IMR-90 (cell line): ENCODE measurements around the gene SP140. TPM values are rescaled to one million over a fixed set of nuclear protein-coding genes. Genes with fewer than 3 reads are reported as not detected.

Experiments used
- ATAC-seq: fragments of 200-7000 bp; cut with Tn5 transposase; 2 replicates; pipeline ENCODE4 v1.9.1; 2020; ENCODE audit warnings: low read depth, mild to moderate bottlenecking, moderate library complexity
- BruUV-seq: library from RNA; stranded (reverse); fragments of 400-500 nt; replicated peaks from 2 replicates; lab custom pipeline; 2021; lab: Mats Ljungman, UMichigan
- CTCF ChIA-PET: fragments of 300-600 bp; formaldehyde crosslinking; extraction: SDS; loops from one replicate; lab custom pipeline; 2021; ENCODE audit warnings: antibody characterized with exemption; lab: Yijun Ruan, JAX
- POLR2A ChIA-PET: fragments of 300-600 bp; sonication (Branson Sonifier 250); formaldehyde crosslinking; loops from one replicate; lab custom pipeline; 2022; ENCODE audit warnings: antibody characterized with exemption; ENCODE audit not compliant: unreplicated experiment; lab: Charles Lee
- DNase-seq: peaks from one replicate; pipeline ENCODE4 v3.0.0; 2013
- H2AFZ ChIP-seq: replicated peaks from 2 replicates; pipeline ENCODE3; 2013; ENCODE audit warnings: low read length, mild to moderate bottlenecking; ENCODE audit not compliant: poor library complexity
- H2AK5ac ChIP-seq: 2 replicates; pipeline ENCODE4 v1.6.1; 2013; ENCODE audit warnings: low read depth, low read length, inconsistent platforms
- H2AK9ac ChIP-seq: replicated peaks from 2 replicates; pipeline ENCODE3; 2013; ENCODE audit warnings: mild to moderate bottlenecking, low read depth, low read length, moderate library complexity; ENCODE audit not compliant: poor library complexity
- H2BK120ac ChIP-seq: 2 replicates; pipeline ENCODE4 v1.6.1; 2013; ENCODE audit warnings: low read depth, low read length, inconsistent platforms
- H2BK15ac ChIP-seq: 3 replicates; pipeline ENCODE4 v1.6.1; 2013; ENCODE audit warnings: low read depth, low read length, inconsistent platforms
- H2BK20ac ChIP-seq: 2 replicates; pipeline ENCODE4 v1.6.1; 2013; ENCODE audit warnings: low read depth, mild to moderate bottlenecking, inconsistent platforms, low read length, moderate library complexity
- H2BK5ac ChIP-seq: 2 replicates; pipeline ENCODE4 v1.6.1; 2013; ENCODE audit warnings: mild to moderate bottlenecking, low read depth, low read length, inconsistent platforms; ENCODE audit not compliant: poor library complexity, severe bottlenecking
- H3K14ac ChIP-seq: replicated peaks from 2 replicates; pipeline ENCODE4 v1.6.1; 2013; ENCODE audit warnings: low read depth, low read length, inconsistent platforms
- H3K18ac ChIP-seq: 2 replicates; pipeline ENCODE4 v1.6.1; 2013; ENCODE audit warnings: low read depth, low read length, control low read depth
- H3K23ac ChIP-seq: 2 replicates; pipeline ENCODE4 v1.6.1; 2013; ENCODE audit warnings: low read depth, low read length, inconsistent platforms
- H3K27ac ChIP-seq: 2 replicates; pipeline ENCODE4 v1.5.1; 2013; ENCODE audit warnings: mild to moderate bottlenecking, control low read depth, low read length; ENCODE audit not compliant: insufficient read depth
- H3K27me3 ChIP-seq: 2 replicates; pipeline ENCODE4 v1.6.1; 2013; ENCODE audit warnings: low read length; ENCODE audit not compliant: control insufficient read depth, insufficient read depth
- H3K36me3 ChIP-seq: 2 replicates; pipeline ENCODE4 v1.6.1; 2013; ENCODE audit warnings: low read length, mixed read lengths; ENCODE audit not compliant: control insufficient read depth, insufficient read depth
- H3K4ac ChIP-seq: 2 replicates; pipeline ENCODE4 v1.6.1; 2013; ENCODE audit warnings: low read depth, low read length, inconsistent platforms
- H3K4me1 ChIP-seq: 2 replicates; pipeline ENCODE4 v1.6.1; 2013; ENCODE audit warnings: low read length, mixed read lengths; ENCODE audit not compliant: control insufficient read depth, insufficient read depth
- H3K4me2 ChIP-seq: 2 replicates; pipeline ENCODE4 v1.6.1; 2013; ENCODE audit warnings: low read depth, mild to moderate bottlenecking, control low read depth, low read length, moderate library complexity
- H3K4me3 ChIP-seq: 2 replicates; pipeline ENCODE4 v1.5.1; 2013; ENCODE audit warnings: low read depth, mild to moderate bottlenecking, control low read depth, low read length, moderate library complexity; ENCODE audit not compliant: insufficient read depth
- H3K56ac ChIP-seq: 2 replicates; pipeline ENCODE4 v1.6.1; 2013; ENCODE audit warnings: low read length, inconsistent platforms; ENCODE audit not compliant: insufficient read depth; ENCODE audit errors: extremely low read depth
- H3K79me1 ChIP-seq, 2 experiments: 2 replicates each; pipeline ENCODE4 v1.6.1; 2013; ENCODE audit warnings: low read length in 2 of 2, inconsistent platforms in 1 of 2, low read depth in 1 of 2
- H3K9ac ChIP-seq: 2 replicates; pipeline ENCODE4 v1.6.1; 2013; ENCODE audit warnings: low read depth, low read length, control low read depth
- H3K9me1 ChIP-seq: 2 replicates; pipeline ENCODE4 v1.6.1; 2013; ENCODE audit warnings: low read length, inconsistent platforms; ENCODE audit not compliant: insufficient read depth
- H3K9me3 ChIP-seq: 2 replicates; pipeline ENCODE4 v1.6.1; 2013; ENCODE audit warnings: low read length; ENCODE audit not compliant: control insufficient read depth, insufficient read depth
- H4K20me1 ChIP-seq: 2 replicates; pipeline ENCODE4 v1.6.1; 2013; ENCODE audit warnings: low read length, inconsistent platforms; ENCODE audit not compliant: insufficient read depth
- H4K5ac ChIP-seq: 2 replicates; pipeline ENCODE4 v1.6.1; 2013; ENCODE audit warnings: mild to moderate bottlenecking, low read depth, low read length, control low read depth
- H4K8ac ChIP-seq, 2 experiments: 2 replicates each; pipeline ENCODE4 v1.6.1; 2013; ENCODE audit warnings: low read depth in 2 of 2, low read length in 2 of 2, control low read depth in 1 of 2, inconsistent platforms in 1 of 2
- H4K91ac ChIP-seq: 2 replicates; pipeline ENCODE4 v1.6.1; 2013; ENCODE audit warnings: low read depth, low read length, inconsistent platforms; ENCODE audit not compliant: insufficient read depth
- CEBPB ChIP-seq: IDR thresholded peaks from 2 replicates; pipeline ENCODE4 v1.6.1; 2012; ENCODE audit warnings: low read depth, low read length, improper control_type of control experiment
- CHD1 ChIP-seq: IDR thresholded peaks from 2 replicates; pipeline ENCODE4 v1.6.1; 2012; ENCODE audit warnings: low read depth, low read length, improper control_type of control experiment
- CTCF ChIP-seq: conservative IDR thresholded peaks from 2 replicates; pipeline ENCODE4 v1.5.1; 2012; ENCODE audit warnings: mild to moderate bottlenecking, low read depth, low read length, improper control_type of control experiment
- NFE2L2 ChIP-seq: fragments of 150-350 bp; IDR thresholded peaks from 2 replicates; pipeline ENCODE4 v1.6.1; 2016; ENCODE audit warnings: low read depth, mild to moderate bottlenecking, low read length
- RCOR1 ChIP-seq: IDR thresholded peaks from 2 replicates; pipeline ENCODE4 v1.6.1; 2012; ENCODE audit warnings: mild to moderate bottlenecking, low read length, improper control_type of control experiment; ENCODE audit not compliant: insufficient replicate concordance
- USF2 ChIP-seq: fragments of 150-350 bp; IDR thresholded peaks from 2 replicates; pipeline ENCODE4 v1.6.1; 2017; ENCODE audit warnings: mild to moderate bottlenecking, antibody characterized with exemption, low read length, low read depth
- WGBS, 2 experiments: methylation state at CpG; one replicate each; pipeline versions ENCODE4 v1.1.5 to v1.1.7; 2013; ENCODE audit warnings: missing lambda C conversion rate in 2 of 2; ENCODE audit not compliant: insufficient read length in 1 of 2; ENCODE audit errors: extremely low coverage in 2 of 2; 5-methylcytosine and 5-hydroxymethylcytosine counted together
- dilution Hi-C: fragments of 300-500 bp; cut with HindIII; formaldehyde crosslinking; loops from one replicate; pipeline ENCODE4 v1.14.3; 2018; ENCODE audit warnings: low sequenced_read_pairs; ENCODE audit not compliant: unreplicated experiment
- in situ Hi-C: fragments of 300-500 bp; cut with MboI; formaldehyde crosslinking; loops from 3 replicates; pipeline ENCODE4 v1.14.3; 2019; ENCODE audit warnings: low sequenced_read_pairs, inconsistent platforms, mixed read lengths
- intact Hi-C: fragments of 100-400 bp; cut with micrococcal nuclease; formaldehyde crosslinking; loops from 2 replicates; pipeline ENCODE4 v1.10.0; 2022
- polyA plus RNA-seq, 3 experiments: library from polyadenylated mRNA; depleted of rRNA; stranded (reverse); fragments of >200 nt; gene quantifications; 2 replicates each; pipeline ENCODE4 v1.2.3, GENCODE V29; 2012; ENCODE audit warnings: low replicate concordance in 1 of 3
- total RNA-seq: library from RNA; depleted of rRNA; stranded (reverse); fragments of >200 nt; gene quantifications from 2 replicates; pipeline ENCODE4 v1.2.3, GENCODE V29; 2012

SP140 gene
- total and polyA plus RNA-seq, 2 of the 4 experiments (the other 2 are of a cell fraction), result 1.4 TPM

GRCh38 chr2:230330725-230331124, 105.2 kb downstream of the SP140 start:
- Histone ChIP-seq H4K5ac (no peak overlapping the region), H3K18ac (no peak overlapping the region), H2BK20ac (no peak overlapping the region), H3K27me3 (no peaks in the 10 kb centered on the region), H3K4ac (no peak overlapping the region), H4K8ac (no peak overlapping the region), H3K14ac (no peak overlapping the region), H2BK15ac (no peak overlapping the region), H3K9me1 (no peaks in the 10 kb centered on the region), H2AK9ac (no peak overlapping the region), H4K20me1 (no peaks in the 10 kb centered on the region), H3K36me3 (peaks cover 2% of the 10 kb centered on the region), H2AK5ac (peak overlapping the region; percentile 11; the same call in 1 of the 2 replicates), H3K56ac (no peak overlapping the region), H3K79me1 (peaks cover 22 to 31% of the 10 kb centered on the region in 2 experiments), H3K4me1 (peaks cover 6% of the 10 kb centered on the region), H2BK5ac (no peak overlapping the region), H2BK120ac (no peak overlapping the region), H3K4me3 (no peak overlapping the region), H3K9me3 (no peaks in the 10 kb centered on the region), H2AFZ (no peak overlapping the region), H3K4me2 (no peak overlapping the region; the same call in 1 of the 2 replicates), H3K9ac (no peak overlapping the region), H4K91ac (no peak overlapping the region), H3K23ac (no peak overlapping the region), H3K27ac (no peak overlapping the region)
- no TSS peak for BruUV-seq
- ATAC-seq, result no peak
- intact Hi-C loops (no loop called here), in situ Hi-C loops (no loop called here), dilution Hi-C loops (no loop called here)
- DNase-seq, result peak; percentile 36
- CTCF ChIA-PET, result no interaction called here
- TF ChIP-seq RCOR1 (no peak), NFE2L2 (no peak), USF2 (no peak), CEBPB (peak; percentile 19; the same call in 1 of the 2 replicates), CTCF (no peak), CHD1 (no peak)
- POLR2A ChIA-PET, result no interaction called here
- WGBS, 2 experiments, result 100% methylated on average over 1 of the region's 7 CpGs; no CpG with 5 or more reads in 1 of the 2 experiments
